Caco-2 (cell line): ENCODE data around the gene ADGRG3. TPM values are rescaled to one million over a fixed set of nuclear protein-coding genes. Genes with fewer than 3 reads are reported as not detected.

ENCODE experiments used
- BruUV-seq: library from RNA; stranded (reverse); fragments of 400-500 nt; replicated peaks from 2 replicates; lab custom pipeline; 2021; lab: Mats Ljungman, UMichigan
- CTCF ChIA-PET: fragments of 300-600 bp; sonication (Branson Sonifier 250); formaldehyde crosslinking; loops from one replicate; lab custom pipeline; 2022; ENCODE audit warnings: antibody characterized with exemption; lab: Charles Lee
- POLR2A ChIA-PET: fragments of 300-600 bp; sonication (Branson Sonifier 250); formaldehyde crosslinking; loops from one replicate; lab custom pipeline; 2022; ENCODE audit warnings: antibody characterized with exemption; lab: Charles Lee
- DNase-seq, 2 experiments: peaks; one replicate each; pipeline versions ENCODE4 v3.0.0 to v3.0.0-alpha.2; 2020 to 2022
- H3K27me3 ChIP-seq: replicated peaks from 2 replicates; pipeline ENCODE4 v1.6.0; 2011; ENCODE audit warnings: low read length; ENCODE audit not compliant: control insufficient read depth, insufficient read depth
- H3K36me3 ChIP-seq: 2 replicates; pipeline ENCODE4 v1.5.1; 2011; ENCODE audit warnings: low read length; ENCODE audit not compliant: control insufficient read depth, insufficient read depth
- H3K4me1 ChIP-seq: fragments of 250-450 bp; sonication (Bioruptor Pico); 2 replicates; pipeline ENCODE4 v1.5.1; 2020; ENCODE audit warnings: mild to moderate bottlenecking
- H3K4me3 ChIP-seq: 2 replicates; pipeline ENCODE4 v1.5.1; 2011; ENCODE audit warnings: low read depth, mild to moderate bottlenecking, control low read depth, low read length
- H3K9me3 ChIP-seq: fragments of 250-450 bp; sonication (Bioruptor Pico); 2 replicates; pipeline ENCODE4 v1.5.1; 2020; ENCODE audit warnings: mild to moderate bottlenecking, moderate library complexity
- H3K27ac Mint-ChIP-seq: one replicate; pipeline ENCODE4 v1.8.0; 2022; ENCODE audit warnings: mixed read lengths; ENCODE audit not compliant: unreplicated experiment
- H3K27me3 Mint-ChIP-seq: one replicate; pipeline ENCODE4 v1.8.0; 2022; ENCODE audit warnings: mixed read lengths; ENCODE audit not compliant: insufficient read depth, unreplicated experiment
- H3K36me3 Mint-ChIP-seq: one replicate; pipeline ENCODE4 v1.8.0; 2022; ENCODE audit warnings: mild to moderate bottlenecking, mixed read lengths; ENCODE audit not compliant: insufficient read depth, unreplicated experiment
- H3K4me1 Mint-ChIP-seq: one replicate; pipeline ENCODE4 v1.8.0; 2022; ENCODE audit warnings: low read depth, mixed read lengths; ENCODE audit not compliant: unreplicated experiment
- H3K4me3 Mint-ChIP-seq: one replicate; pipeline ENCODE4 v1.8.0; 2022; ENCODE audit warnings: mild to moderate bottlenecking, moderate library complexity, mixed read lengths; ENCODE audit not compliant: unreplicated experiment
- H3K9me3 Mint-ChIP-seq: one replicate; pipeline ENCODE4 v1.8.0; 2022; ENCODE audit warnings: mixed read lengths; ENCODE audit not compliant: unreplicated experiment
- CTCF ChIP-seq, 2 experiments: fragments of 200-600 bp in 1 of 2; IDR thresholded peaks; 1 replicate in 1 of 2; 2 replicates in 1 of 2; pipeline versions ENCODE4 v1.5.1 to v1.8.0; 2011 to 2022; ENCODE audit warnings: antibody characterized with exemption in 1 of 2, control low read depth in 1 of 2, inconsistent platforms in 1 of 2, low read depth in 1 of 2, low read length in 1 of 2, mild to moderate bottlenecking in 1 of 2, moderate library complexity in 1 of 2; ENCODE audit not compliant: insufficient read depth in 1 of 2, severe bottlenecking in 1 of 2, unreplicated experiment in 1 of 2
- intact Hi-C: fragments of 100-400 bp; cut with micrococcal nuclease; formaldehyde crosslinking; loops from one replicate; pipeline ENCODE4 v1.10.0; 2022; ENCODE audit not compliant: unreplicated experiment
- total RNA-seq: library from RNA; stranded (reverse); gene quantifications from 2 replicates; pipeline ENCODE4 v1.2.3, GENCODE V29; 2022

Gene ADGRG3
- total RNA-seq, 1 experiment from 2014 or later, result 0.25 TPM

- peaks cover 6% of the 10 kb centered on the region for H3K4me1 Mint-ChIP-seq
- intact Hi-C loops, result no loop called here
- CTCF ChIA-PET, result interaction anchor here (0.7 to 0.8 kb wide), 2 partner anchors 24 to 44 kb away, joined by 3 read pairs; no protein-coding TSS in a partner anchor
- Histone ChIP-seq H3K4me3 (no peak overlapping the region), H3K36me3 (peaks cover 11% of the 10 kb centered on the region), H3K4me1 (peaks cover 6% of the 10 kb centered on the region; the same call in 1 of the 2 replicates), H3K9me3 (no peaks in the 10 kb centered on the region), H3K27me3 (no peaks in the 10 kb centered on the region)
- no peaks in the 10 kb centered on the region for H3K9me3 Mint-ChIP-seq
- POLR2A ChIA-PET, result interaction anchor here (0.6 kb wide), 1 partner anchor 12 kb away, joined by 4 read pairs; no protein-coding TSS in a partner anchor
- H3K27me3 Mint-ChIP-seq, result no peaks in the 10 kb centered on the region
- no peak for TF ChIP-seq CTCF (IDR thresholded peaks at IDR 0.05; ENCODE audit: insufficient read depth in 1 of 2, low read depth in 1 of 2, low read length in 1 of 2, severe bottlenecking in 1 of 2, unreplicated experiment in 1 of 2)
- no peak overlapping the region for H3K4me3 Mint-ChIP-seq
- no TSS peak for BruUV-seq
- H3K27ac Mint-ChIP-seq, result no peak overlapping the region
- peaks cover 14% of the 10 kb centered on the region for H3K36me3 Mint-ChIP-seq
- DNase-seq, result no peak
Measured at GRCh38 chr16:57643910-57644309, 24.2 kb upstream of the ADGRG3 start.

- no peaks in the 10 kb centered on the region for H3K27me3 ChIP-seq
- H3K4me1 ChIP-seq, result peaks cover 10% of the 10 kb centered on the region; the same call in 1 of the 2 replicates
- no peak overlapping the region for H3K27ac Mint-ChIP-seq
- no peak overlapping the region for H3K4me3 ChIP-seq
- H3K4me3 Mint-ChIP-seq, result no peak overlapping the region
- no peak for TF ChIP-seq CTCF (IDR thresholded peaks at IDR 0.05; ENCODE audit: insufficient read depth in 1 of 2, low read depth in 1 of 2, low read length in 1 of 2, severe bottlenecking in 1 of 2, unreplicated experiment in 1 of 2)
- ChIA-PET POLR2A (interaction anchor here (0.6 kb wide), 1 partner anchor 13 kb away, joined by 4 read pairs; no protein-coding TSS in a partner anchor), CTCF (interaction anchor here (0.7 to 0.8 kb wide), 2 partner anchors 24 to 44 kb away, joined by 3 read pairs; no protein-coding TSS in a partner anchor)
- no TSS peak for BruUV-seq
- intact Hi-C loops, result loop anchor here (5.0 kb wide), 1 partner anchor 93 kb away; the partner anchor contains the start of gene KATNB1
- H3K27me3 Mint-ChIP-seq, result no peaks in the 10 kb centered on the region
- peaks cover 11% of the 10 kb centered on the region for H3K36me3 ChIP-seq
- peaks cover 6% of the 10 kb centered on the region for H3K4me1 Mint-ChIP-seq
- H3K9me3 Mint-ChIP-seq, result no peaks in the 10 kb centered on the region
- DNase-seq, result no peak
- H3K36me3 Mint-ChIP-seq, result peaks cover 20% of the 10 kb centered on the region
- no peaks in the 10 kb centered on the region for H3K9me3 ChIP-seq
Measured at GRCh38 chr16:57644383-57645014, 23.6 kb upstream of the ADGRG3 start.

- TF ChIP-seq CTCF (IDR thresholded peaks at IDR 0.05; ENCODE audit: insufficient read depth in 1 of 2, low read depth in 1 of 2, low read length in 1 of 2, severe bottlenecking in 1 of 2, unreplicated experiment in 1 of 2), result no peak
- H3K36me3 ChIP-seq, result peaks cover 11% of the 10 kb centered on the region
- H3K4me1 ChIP-seq, result peaks cover 10% of the 10 kb centered on the region; the same call in 1 of the 2 replicates
- Mint-ChIP-seq H3K27me3 (no peaks in the 10 kb centered on the region), H3K9me3 (no peaks in the 10 kb centered on the region), H3K4me1 (peaks cover 6% of the 10 kb centered on the region), H3K36me3 (peaks cover 20% of the 10 kb centered on the region), H3K27ac (peak overlapping the region; percentile 86), H3K4me3 (no peak overlapping the region)
- no peaks in the 10 kb centered on the region for H3K9me3 ChIP-seq
- BruUV-seq, result no TSS peak
- POLR2A ChIA-PET, result no interaction called here
- intact Hi-C loops, result loop anchor here (5.0 kb wide), 1 partner anchor 92 kb away; the partner anchor contains the start of gene KATNB1
- no peaks in the 10 kb centered on the region for H3K27me3 ChIP-seq
- no peak for DNase-seq
- no peak overlapping the region for H3K4me3 ChIP-seq
- CTCF ChIA-PET, result interaction anchor here (2.8 to 3.6 kb wide), 2 partner anchors 45 to 55 kb away, joined by 9 to 24 read pairs; no protein-coding TSS in a partner anchor
Measured at GRCh38 chr16:57645169-57645568, 22.9 kb upstream of the ADGRG3 start.
